LNCAP (cell line): ENCODE results near the gene IL4R.

Experiments
- CTCF ChIP-seq: fragments of 450-650 bp; IDR thresholded peaks from 2 replicates; pipeline ENCODE4 v1.5.1; 2017; ENCODE audit warnings: mild to moderate bottlenecking

Gene IL4R

GRCh38 chr16:27355610-27356009 is 41.8 kb downstream of the IL4R start:
- peak; percentile 44; the same call in 1 of the 2 replicates for TF ChIP-seq CTCF

- no peak for TF ChIP-seq CTCF
Measured at GRCh38 chr16:27356794-27357193, 43.0 kb downstream of the IL4R start.

GRCh38 chr16:27359051-27359450 is 45.3 kb downstream of the IL4R start:
- no peak for TF ChIP-seq CTCF

- TF ChIP-seq CTCF, result no peak
Measured at GRCh38 chr16:27359615-27360014, 45.8 kb downstream of the IL4R start.

- no peak for TF ChIP-seq CTCF
Measured at GRCh38 chr16:27361987-27362386, 48.2 kb downstream of the IL4R start.

GRCh38 chr16:27362570-27363245 is 48.9 kb downstream of the IL4R start:
- TF ChIP-seq CTCF, result no peak

- TF ChIP-seq CTCF, result no peak
Measured at GRCh38 chr16:27363246-27363632, 49.5 kb downstream of the IL4R start.

- TF ChIP-seq CTCF, result no peak
Measured at GRCh38 chr16:27363797-27364196, 50.0 kb downstream of the IL4R start.
